ACHN (cell line): ENCODE data around the gene PDE4B.
A peak's percentile ranks its signal among the peaks of the same experiment; 100 is the strongest.

Experiments
- DNase-seq: peaks from one replicate; pipeline ENCODE4 v3.0.0-alpha.2; 2015
- in situ Hi-C: cut with HindIII; loops from 2 replicates; pipeline ENCODE4 v1.10.0; 2017; ENCODE audit warnings: low sequenced_read_pairs, low pct_ligation_motif_present, low pct_unique_long_range_greater_than_20kb

The PDE4B gene

DNA sequence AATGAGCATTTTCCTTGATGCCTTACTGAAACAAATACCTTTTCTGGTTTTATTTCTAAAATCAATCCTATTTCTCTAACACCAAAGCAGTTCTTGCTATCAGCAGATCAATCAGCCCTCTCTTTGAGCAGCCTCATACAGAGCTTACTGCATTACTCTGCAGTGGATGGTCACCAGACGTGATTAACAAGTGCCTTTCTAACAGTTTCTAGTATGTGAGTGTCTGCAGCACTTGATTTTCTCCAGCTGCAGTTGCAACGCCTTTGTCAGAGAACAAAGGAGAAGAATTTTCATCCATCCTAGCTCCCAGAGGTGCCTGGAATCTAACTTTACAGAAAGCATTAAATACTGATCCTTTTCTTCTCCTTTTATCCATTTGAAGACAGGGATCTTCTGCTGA, 563.9 kb downstream of the PDE4B start:
- DNase-seq, result no peak
- in situ Hi-C loops, result no loop called here

DNA sequence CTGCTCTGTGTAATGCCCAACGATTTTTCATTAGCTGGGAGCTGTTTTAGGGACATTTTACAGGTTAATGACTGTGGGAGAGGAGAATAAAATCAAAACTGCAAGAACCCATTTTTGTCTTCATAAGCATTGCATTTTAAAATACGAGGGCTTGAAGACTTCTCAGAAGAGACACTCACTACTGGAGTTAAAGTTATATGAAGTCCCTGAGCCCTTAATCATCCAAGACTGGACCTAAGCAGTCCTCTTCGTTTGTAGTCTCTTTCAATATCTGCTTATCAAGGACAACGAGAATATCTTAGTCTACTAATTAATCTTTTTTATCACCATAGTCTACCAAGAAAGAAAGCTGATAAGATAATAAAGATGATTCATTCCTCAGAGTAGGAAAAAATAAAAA, 564.3 kb downstream of the PDE4B start:
- in situ Hi-C loops, result no loop called here
- DNase-seq, result no peak

DNA sequence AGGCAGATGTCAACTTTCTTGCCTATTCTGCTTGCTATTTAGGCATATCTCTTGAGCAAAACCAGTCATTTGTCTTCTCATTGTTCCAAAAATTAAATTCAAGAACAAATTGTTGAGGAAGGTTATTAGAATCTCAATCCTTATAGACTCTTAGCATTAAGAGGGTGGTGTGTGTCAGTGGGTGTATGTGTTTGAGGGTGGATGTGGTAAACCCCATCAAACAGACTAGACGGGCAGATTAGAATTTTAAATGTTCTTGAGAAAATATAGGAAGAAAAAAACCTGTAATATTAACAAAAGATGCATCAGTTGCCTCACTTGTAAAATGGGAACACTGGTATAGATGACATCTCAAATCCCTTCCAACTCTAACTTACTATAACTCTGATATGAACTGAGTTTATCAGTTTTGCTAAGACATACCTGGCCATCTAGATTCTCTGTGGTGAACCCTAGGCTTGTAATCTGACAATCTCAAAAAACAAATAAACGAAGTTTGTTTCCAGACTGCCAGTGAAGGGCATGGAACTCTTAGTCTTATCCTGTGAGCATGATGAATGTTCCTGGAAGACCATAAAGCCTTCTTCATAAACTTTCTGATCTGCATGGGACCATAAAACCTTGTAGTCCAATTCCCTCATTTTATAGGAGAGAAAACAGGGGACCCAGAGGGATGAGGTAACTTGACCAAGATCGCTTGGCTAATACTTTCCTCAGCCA, 564.9 kb downstream of the PDE4B start:
- DNase-seq, result no peak
- in situ Hi-C loops, result no loop called here

DNA sequence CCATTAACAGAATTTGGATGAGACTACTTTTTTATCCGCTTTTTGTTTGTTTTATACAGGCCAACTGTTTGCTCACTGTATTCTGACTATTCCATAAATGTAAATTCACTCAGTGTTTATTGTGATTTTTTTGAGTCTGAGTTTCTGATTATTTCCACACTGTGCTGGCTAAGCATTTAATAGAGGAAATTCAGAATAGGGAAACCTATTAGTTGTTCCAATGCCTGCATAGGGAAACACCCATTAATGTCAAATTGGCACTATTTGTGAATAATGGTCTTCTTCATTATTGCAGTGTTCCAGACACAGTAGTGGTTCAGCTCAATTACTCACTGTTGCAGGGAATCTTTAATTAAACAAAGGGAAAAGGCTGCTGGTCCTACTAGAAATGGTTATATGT, 566.6 kb downstream of the PDE4B start:
- DNase-seq, result no peak
- in situ Hi-C loops, result no loop called here

DNA sequence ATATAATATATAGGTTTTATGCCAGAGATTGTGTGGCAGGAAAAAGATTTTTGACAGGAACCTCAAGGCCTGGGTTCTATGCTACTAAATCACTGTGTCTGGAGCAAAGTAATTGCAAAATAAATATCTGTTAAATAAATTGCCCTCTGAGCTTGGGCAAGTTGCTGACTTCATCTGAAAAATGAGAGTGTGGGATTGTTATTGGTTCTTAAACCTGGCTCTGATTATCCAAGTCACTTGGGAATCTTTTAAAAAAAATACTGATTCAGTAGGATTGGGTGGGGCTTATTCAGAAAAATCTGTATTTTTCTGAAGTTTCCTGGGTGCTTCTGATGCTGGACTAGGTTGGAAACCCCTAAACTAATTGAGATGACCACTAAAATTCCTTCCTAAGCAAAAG, 567.1 kb downstream of the PDE4B start:
- DNase-seq, result no peak
- in situ Hi-C loops, result no loop called here

DNA sequence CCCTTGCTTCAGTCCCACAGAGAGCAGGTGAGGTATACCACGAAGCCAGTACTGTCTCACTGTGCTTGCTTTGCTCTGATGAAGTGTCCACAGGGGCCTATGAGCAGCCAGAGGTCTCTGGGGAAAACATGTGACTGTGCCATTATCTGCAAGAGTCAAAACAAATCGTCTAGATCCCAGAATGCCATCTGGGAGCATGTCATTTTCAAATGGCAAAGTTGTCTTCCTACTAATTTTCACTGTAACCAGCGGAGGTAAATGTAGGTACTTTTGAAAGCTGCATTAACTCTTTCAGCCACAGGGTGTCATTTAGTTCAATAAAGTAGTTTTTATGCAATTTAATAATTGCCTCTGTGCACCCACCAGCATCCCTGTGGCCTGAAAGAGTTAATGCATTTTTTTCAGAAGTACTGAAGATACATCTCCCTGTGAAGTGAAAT, 567.6 kb downstream of the PDE4B start:
- DNase-seq, result no peak
- in situ Hi-C loops, result no loop called here

DNA sequence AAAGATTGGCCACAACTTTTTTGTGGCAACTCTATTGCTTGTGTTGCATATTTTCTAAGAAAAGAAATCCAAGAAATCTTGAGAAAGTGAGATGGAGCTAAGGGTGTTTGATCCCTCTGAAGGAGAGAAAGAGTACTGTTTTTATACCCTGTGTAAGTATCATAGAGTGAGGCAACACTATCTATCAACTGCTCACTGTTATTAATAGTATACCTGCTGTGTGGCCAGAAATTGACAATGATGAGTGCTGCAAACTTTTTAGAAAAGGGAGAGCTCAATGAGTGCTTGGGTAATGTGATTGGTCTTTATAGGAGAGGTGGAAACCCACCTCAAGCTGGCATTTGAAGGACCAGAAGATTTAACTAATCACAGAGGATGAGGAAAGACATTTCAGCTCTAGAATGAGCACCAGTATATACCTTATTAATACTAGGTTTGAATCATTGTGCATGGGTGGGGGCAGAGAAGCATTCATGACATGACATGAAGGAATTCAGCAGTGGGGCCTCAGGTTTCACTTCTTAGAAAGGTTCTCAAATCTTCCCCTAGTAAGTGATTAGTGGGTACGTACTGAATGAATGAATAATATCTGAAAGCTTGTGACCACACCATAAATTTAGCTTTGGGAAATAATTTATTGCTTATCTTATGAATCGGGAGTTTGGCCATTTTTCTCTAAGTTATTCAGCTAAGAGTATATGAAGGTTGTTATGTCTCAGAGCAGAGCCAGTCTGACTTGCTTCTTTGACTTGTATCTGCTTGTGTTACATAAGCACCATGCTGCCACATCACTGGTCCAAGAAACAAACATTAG, 572.1 kb downstream of the PDE4B start:
- DNase-seq, result no peak
- in situ Hi-C loops, result no loop called here

DNA sequence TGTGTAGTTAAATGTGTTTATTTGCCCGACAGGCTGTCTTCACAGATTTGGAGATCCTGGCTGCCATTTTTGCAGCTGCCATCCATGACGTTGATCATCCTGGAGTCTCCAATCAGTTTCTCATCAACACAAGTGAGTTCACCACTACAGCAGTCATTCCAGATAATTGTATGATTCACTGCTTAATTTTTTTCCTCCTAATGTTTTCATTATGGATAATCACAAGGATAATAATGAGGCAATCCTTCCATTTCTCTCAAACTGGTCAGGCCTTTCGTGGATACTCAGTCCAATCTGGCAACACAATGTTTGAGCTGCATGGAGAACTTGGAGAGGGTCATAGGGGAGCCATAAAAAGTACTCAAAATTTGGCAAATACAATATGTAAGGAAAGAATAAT, 572.9 kb downstream of the PDE4B start:
- no peak for DNase-seq
- in situ Hi-C loops, result no loop called here

DNA sequence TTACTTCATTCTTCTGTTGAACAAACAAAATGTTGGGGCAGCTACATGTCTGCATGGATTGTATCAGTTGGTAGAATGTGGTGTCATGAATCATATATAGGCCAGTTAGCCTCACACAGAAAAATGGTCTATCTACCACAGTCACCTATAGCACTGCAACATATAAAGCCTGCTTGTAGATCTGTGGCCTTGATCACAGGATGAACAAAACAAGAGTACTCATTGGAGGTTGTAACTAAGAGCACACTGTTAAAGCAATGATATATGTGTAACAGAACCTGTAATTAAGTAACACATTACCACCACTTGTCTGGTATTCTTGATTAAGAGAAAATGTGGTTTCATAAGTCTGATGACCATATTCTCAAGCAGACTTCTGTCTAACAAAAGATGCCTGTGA, 573.9 kb downstream of the PDE4B start:
- DNase-seq, result no peak
- in situ Hi-C loops, result no loop called here

DNA sequence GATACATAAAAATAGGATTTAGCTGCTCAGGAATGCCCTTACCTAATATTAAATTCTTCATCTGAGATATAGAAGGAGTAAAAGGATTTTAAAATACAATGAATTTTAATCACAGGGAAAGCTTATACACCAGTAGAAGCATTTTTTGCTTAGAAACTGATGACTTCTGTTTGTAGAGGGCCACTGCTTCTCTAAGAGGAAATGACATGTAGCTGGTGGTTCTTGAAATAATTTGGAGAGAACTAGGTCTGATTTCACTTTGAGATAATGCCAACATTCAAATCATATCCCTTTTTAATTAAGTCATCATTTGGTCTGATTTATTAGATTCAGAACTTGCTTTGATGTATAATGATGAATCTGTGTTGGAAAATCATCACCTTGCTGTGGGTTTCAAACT, 574.7 kb downstream of the PDE4B start:
- no peak for DNase-seq
- in situ Hi-C loops, result no loop called here

DNA sequence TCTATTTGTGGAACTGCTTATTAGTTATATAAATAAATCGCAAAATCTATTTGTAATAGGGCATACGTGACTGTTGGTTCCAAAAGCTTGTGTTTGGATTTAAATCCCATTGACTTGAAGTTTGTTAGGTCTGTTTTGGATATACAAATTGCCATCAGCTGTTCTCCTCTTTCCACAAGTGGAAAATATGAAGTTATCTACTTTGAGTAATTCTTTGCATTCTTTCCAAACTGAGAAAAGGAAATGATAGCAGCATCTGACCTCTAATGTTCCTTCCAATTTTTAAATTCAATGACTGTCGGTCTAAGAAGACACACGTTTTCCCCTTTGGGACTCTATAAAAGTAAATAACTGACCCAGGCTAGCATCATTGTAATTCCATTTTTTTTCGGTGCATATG, 575.6 kb downstream of the PDE4B start:
- in situ Hi-C loops, result no loop called here
- DNase-seq, result no peak

DNA sequence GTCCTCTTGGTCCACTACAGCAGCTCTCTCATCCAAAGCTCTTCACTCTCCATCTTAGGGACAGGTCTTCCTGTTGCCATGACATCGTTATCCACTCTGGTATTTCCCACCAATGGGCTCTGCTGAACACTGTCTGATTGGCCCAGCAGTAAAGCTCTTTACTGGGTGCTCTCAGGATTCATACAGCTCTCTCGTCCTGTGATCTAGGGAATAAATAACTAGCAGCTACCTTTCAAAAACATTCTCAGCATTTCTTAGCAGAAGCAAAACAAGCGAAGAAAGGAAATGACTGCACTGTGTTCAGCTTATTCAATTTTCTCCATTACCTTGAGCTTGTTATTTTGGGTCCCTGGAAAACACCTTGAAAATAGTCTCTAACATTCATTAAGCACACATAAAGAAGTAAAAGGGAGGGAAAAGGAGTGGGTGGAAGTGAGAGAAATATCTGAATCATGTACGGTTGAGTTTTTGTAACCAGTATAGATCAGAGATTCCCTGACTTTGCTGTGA, 577.8 kb downstream of the PDE4B start:
- no peak for DNase-seq
- in situ Hi-C loops, result no loop called here

DNA sequence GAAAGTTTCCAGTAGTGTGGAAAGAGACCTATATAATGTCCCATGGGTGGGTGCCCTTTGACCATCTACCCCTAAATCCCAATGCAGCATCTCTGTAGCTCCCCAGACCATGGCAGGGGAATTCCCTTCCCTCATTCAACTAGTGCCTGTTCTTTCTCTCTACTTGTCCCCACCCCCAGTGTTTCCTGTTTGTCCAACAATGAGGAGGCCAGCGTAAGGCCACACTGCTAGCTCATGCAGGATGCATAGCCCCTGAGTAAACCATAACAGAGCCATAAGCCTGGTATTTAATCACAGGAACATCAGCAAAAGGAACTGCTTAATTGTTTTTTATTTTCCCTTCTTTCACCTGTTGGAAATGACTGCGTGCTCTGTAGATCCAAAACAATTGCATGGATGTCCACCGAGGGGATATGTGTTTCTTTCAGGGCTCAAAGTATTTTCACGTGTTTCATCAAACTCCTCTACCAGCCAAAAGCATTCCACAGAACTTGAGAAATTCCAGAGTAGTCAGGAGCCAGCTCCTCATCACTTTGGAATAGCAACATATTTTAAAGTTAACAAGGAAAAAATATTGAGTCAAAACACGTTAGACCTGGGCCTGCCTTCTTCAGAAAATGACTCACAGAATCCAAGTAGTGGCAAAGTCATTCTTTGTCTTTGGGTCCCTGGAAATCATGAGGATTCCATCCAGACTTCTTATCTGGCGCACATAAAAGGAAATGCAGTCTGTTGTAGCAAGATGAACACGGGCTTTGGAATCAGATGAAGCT, 578.7 kb downstream of the PDE4B start:
- DNase-seq, result no peak
- in situ Hi-C loops, result no loop called here

DNA sequence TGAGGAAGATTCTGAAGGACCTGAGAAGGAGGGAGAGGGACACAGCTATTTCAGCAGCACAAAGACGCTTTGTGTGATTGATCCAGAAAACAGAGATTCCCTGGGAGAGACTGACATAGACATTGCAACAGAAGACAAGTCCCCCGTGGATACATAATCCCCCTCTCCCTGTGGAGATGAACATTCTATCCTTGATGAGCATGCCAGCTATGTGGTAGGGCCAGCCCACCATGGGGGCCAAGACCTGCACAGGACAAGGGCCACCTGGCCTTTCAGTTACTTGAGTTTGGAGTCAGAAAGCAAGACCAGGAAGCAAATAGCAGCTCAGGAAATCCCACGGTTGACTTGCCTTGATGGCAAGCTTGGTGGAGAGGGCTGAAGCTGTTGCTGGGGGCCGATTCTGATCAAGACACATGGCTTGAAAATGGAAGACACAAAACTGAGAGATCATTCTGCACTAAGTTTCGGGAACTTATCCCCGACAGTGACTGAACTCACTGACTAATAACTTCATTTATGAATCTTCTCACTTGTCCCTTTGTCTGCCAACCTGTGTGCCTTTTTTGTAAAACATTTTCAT, 579.9 kb downstream of the PDE4B start:
- DNase-seq, result no peak
- in situ Hi-C loops, result no loop called here

DNA sequence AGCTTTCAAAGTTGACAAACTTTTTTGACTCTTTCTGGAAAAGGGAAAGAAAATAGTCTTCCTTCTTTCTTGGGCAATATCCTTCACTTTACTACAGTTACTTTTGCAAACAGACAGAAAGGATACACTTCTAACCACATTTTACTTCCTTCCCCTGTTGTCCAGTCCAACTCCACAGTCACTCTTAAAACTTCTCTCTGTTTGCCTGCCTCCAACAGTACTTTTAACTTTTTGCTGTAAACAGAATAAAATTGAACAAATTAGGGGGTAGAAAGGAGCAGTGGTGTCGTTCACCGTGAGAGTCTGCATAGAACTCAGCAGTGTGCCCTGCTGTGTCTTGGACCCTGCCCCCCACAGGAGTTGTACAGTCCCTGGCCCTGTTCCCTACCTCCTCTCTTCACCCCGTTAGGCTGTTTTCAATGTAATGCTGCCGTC, 580.5 kb downstream of the PDE4B start:
- in situ Hi-C loops, result no loop called here

DNA sequence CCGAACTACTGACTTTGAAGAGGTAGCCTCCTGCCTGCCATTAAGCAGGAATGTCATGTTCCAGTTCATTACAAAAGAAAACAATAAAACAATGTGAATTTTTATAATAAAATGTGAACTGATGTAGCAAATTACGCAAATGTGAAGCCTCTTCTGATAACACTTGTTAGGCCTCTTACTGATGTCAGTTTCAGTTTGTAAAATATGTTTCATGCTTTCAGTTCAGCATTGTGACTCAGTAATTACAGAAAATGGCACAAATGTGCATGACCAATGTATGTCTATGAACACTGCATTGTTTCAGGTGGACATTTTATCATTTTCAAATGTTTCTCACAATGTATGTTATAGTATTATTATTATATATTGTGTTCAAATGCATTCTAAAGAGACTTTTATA, 581.5 kb downstream of the PDE4B start:
- DNase-seq, result no peak
- in situ Hi-C loops, result no loop called here

More for the DNA sequence above, 580.5 kb downstream of the PDE4B start:
- DNase-seq, result no peak

DNA sequence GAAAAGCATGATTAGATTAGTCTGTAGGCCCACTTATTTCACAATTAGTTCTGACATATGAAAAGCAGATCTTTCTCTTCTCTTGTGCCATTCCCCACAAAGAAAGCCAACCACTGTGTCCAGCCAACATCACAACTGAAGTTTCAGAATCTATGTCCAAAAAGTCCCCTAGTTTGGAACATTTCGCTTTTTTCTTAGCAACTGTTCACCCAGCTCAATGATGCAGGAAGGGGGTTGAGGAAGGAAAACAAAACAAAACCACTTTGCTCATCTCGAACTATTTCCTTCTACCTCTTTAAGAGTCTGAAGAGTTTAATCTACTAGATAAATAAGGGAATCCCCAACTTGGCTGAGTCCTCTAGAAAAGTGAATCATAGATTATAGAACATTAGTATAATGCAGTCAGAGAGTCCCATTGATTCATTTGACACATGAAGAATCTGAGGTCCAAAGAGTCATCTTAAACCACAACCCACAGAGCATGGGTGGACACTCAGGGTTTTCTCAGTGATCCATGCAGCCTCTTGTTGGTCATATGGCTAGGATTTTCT, 581.9 kb downstream of the PDE4B start:
- in situ Hi-C loops, result no loop called here
- peak; percentile 73 for DNase-seq

DNA sequence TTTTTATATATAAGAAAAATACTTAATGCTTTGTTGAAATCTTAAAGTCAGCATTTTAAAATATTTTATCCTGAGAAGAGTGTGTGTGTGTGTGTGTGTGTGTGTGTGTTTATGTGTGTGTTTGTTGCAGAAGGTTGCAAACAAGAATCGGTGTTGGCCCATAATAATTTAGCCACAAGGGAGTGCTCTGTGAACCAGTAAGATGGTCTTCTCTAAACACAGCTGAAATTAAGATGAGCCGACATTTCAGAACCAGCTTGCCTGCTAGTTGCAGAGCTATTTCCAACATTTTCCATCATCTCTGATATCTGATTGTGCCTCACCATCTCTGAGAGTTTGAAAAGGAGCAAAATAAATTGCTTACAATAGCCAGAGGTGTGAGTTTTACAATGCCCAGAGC, 582.4 kb downstream of the PDE4B start:
- in situ Hi-C loops, result no loop called here
- DNase-seq, result no peak
